HCT116 (cell line): ENCODE measurements around the gene TMEM202. TPM values are rescaled to one million over a fixed set of nuclear protein-coding genes. Genes with fewer than 3 reads are reported as not detected.

Source experiments
- ATAC-seq: fragments of 200-7000 bp; cut with Tn5 transposase; 2 replicates; pipeline ENCODE4 v1.9.1; 2020; ENCODE audit warnings: mild to moderate bottlenecking, moderate library complexity
- BruUV-seq: library from RNA; stranded (reverse); fragments of 400-500 nt; replicated peaks from 2 replicates; lab custom pipeline; 2021; lab: Mats Ljungman, UMichigan
- CTCF ChIA-PET: fragments of 300-600 bp; sonication (Branson Sonifier 250); formaldehyde crosslinking; loops from one replicate; lab custom pipeline; 2021; ENCODE audit warnings: antibody characterized with exemption; lab: Charles Lee
- POLR2A ChIA-PET: fragments of 300-600, 350-600 bp; sonication (Branson Sonifier 250); formaldehyde crosslinking; loops from one replicate; lab custom pipeline; 2021; ENCODE audit warnings: antibody characterized with exemption; lab: Charles Lee
- RAD21 ChIA-PET, 2 experiments: fragments of 300-600 bp; sonication (Branson Sonifier 250); formaldehyde crosslinking; loops; one replicate each; lab custom pipeline; 2023; ENCODE audit warnings: low total read pairs in 2 of 2; ENCODE audit not compliant: uncharacterized antibody in 2 of 2, unreplicated experiment in 2 of 2, low non-redundant PET in 1 of 2; lab: Charles Lee
- DNase-seq: peaks from one replicate; pipeline ENCODE4 v3.0.0-alpha.2; 2010; ENCODE audit warnings: low read depth, low spot score
- H2AFZ ChIP-seq: fragments of 200-600 bp; shearing (Covaris generic), sonication (generic); 2 replicates; pipeline ENCODE4 v1.6.1; 2017; ENCODE audit warnings: low read depth, mixed run types, mixed read lengths, antibody characterized with exemption, low read length; ENCODE audit not compliant: poor library complexity, severe bottlenecking
- H3K27ac ChIP-seq: 2 replicates; pipeline ENCODE4 v1.5.1; 2012; ENCODE audit warnings: low read depth, low read length
- H3K27me3 ChIP-seq: fragments of 200-600 bp; sonication (generic); 2 replicates; pipeline ENCODE4 v1.6.1; 2016; ENCODE audit warnings: mixed run types, low read length, mixed read lengths; ENCODE audit not compliant: insufficient read depth
- H3K36me3 ChIP-seq, 2 experiments: fragments of 200-500 bp in 1 of 2; fragments of 200-600 bp in 1 of 2; sonication (Bioruptor generic) in 1 of 2; sonication (generic) in 1 of 2; 2 replicates each; pipeline versions ENCODE4 v1.5.1 to v1.6.1; 2014 to 2016; ENCODE audit warnings: low read length in 2 of 2, inconsistent platforms in 1 of 2, mixed read lengths in 1 of 2, mixed run types in 1 of 2; ENCODE audit not compliant: insufficient read depth in 2 of 2, control insufficient read depth in 1 of 2
- H3K4me1 ChIP-seq, 2 experiments: fragments of 200-600 bp in 1 of 2; sonication (generic) in 1 of 2; 2 replicates each; pipeline versions ENCODE4 v1.5.1 to v1.6.1; 2012 to 2017; ENCODE audit warnings: low read length in 2 of 2, inconsistent platforms in 1 of 2, mild to moderate bottlenecking in 1 of 2, mixed read lengths in 1 of 2, mixed run types in 1 of 2, moderate library complexity in 1 of 2; ENCODE audit not compliant: insufficient read depth in 2 of 2, control insufficient read depth in 1 of 2
- H3K4me2 ChIP-seq: fragments of 200-600 bp; sonication (generic); 2 replicates; pipeline ENCODE4 v1.6.1; 2017; ENCODE audit warnings: mixed run types, low read length, mixed read lengths
- H3K4me3 ChIP-seq, 2 experiments: fragments of 200-600 bp in 1 of 2; sonication (generic) in 1 of 2; replicated peaks in 1 of 2; 2 replicates each; pipeline ENCODE4 v1.5.1; 2011 to 2016; ENCODE audit warnings: low read length in 2 of 2, control low read depth in 1 of 2, low read depth in 1 of 2, mild to moderate bottlenecking in 1 of 2, mixed read lengths in 1 of 2, mixed run types in 1 of 2
- H3K79me2 ChIP-seq: fragments of 200-600 bp; sonication (generic); 2 replicates; pipeline ENCODE4 v1.6.1; 2017; ENCODE audit warnings: mild to moderate bottlenecking, mixed run types, low read length, moderate library complexity, mixed read lengths; ENCODE audit not compliant: insufficient read depth
- H3K9ac ChIP-seq: fragments of 200-600 bp; sonication (generic); 2 replicates; pipeline ENCODE4 v1.6.1; 2016; ENCODE audit warnings: low read length, mixed read lengths
- H3K9me2 ChIP-seq: fragments of 200-600 bp; sonication (generic), shearing (Covaris generic); 2 replicates; pipeline ENCODE4 v1.6.1; 2017; ENCODE audit warnings: mixed run types, mild to moderate bottlenecking, moderate library complexity; ENCODE audit not compliant: insufficient read depth
- H3K9me3 ChIP-seq, 2 experiments: fragments of 200-500 bp in 1 of 2; fragments of 200-600 bp in 1 of 2; sonication (Bioruptor generic) in 1 of 2; sonication (generic) in 1 of 2; 2 replicates each; pipeline ENCODE4 v1.6.1; 2014 to 2017; ENCODE audit warnings: low read length in 2 of 2, mixed read lengths in 2 of 2, inconsistent platforms in 1 of 2, low read depth in 1 of 2, mild to moderate bottlenecking in 1 of 2, mixed run types in 1 of 2, moderate library complexity in 1 of 2; ENCODE audit not compliant: control insufficient read depth in 1 of 2, insufficient read depth in 1 of 2
- H4K20me1 ChIP-seq: fragments of 200-600 bp; sonication (generic), shearing (Covaris generic); 2 replicates; pipeline ENCODE4 v1.6.1; 2017; ENCODE audit warnings: mixed run types, mild to moderate bottlenecking, moderate library complexity; ENCODE audit not compliant: insufficient read depth
- CBX3 ChIP-seq: IDR thresholded peaks from 2 replicates; pipeline ENCODE4 v1.6.1; 2012; ENCODE audit warnings: low read depth
- EZH2 ChIP-seq: fragments of 200-600 bp; sonication (generic); IDR thresholded peaks from 2 replicates; pipeline ENCODE4 v1.6.1; 2017; ENCODE audit warnings: antibody characterized with exemption, mixed run types
- FOSL1 ChIP-seq: IDR thresholded peaks from 2 replicates; pipeline ENCODE4 v1.6.1; 2012; ENCODE audit warnings: low read depth
- POLR2A ChIP-seq: IDR thresholded peaks from 2 replicates; pipeline ENCODE4 v1.7.0; 2011; ENCODE audit warnings: borderline replicate concordance; ENCODE audit not compliant: insufficient read depth, insufficient read length; ENCODE audit errors: extremely low read depth
- SIN3A ChIP-seq: IDR thresholded peaks from 2 replicates; pipeline ENCODE4 v1.6.1; 2012; ENCODE audit warnings: low read depth
- TCF7L2 ChIP-seq: IDR thresholded peaks from 2 replicates; pipeline ENCODE4 v1.7.0; 2011; ENCODE audit warnings: borderline replicate concordance, inconsistent platforms; ENCODE audit not compliant: insufficient read depth, insufficient read length; ENCODE audit errors: extremely low read depth
- ZFX ChIP-seq: fragments of 450-650 bp; IDR thresholded peaks from 2 replicates; pipeline ENCODE4 v1.6.1; 2017
- intact Hi-C: fragments of 100-400 bp; cut with micrococcal nuclease; formaldehyde crosslinking; loops from 2 replicates; pipeline ENCODE4 v1.10.0; 2022
- total RNA-seq: library from RNA; stranded (reverse); gene quantifications from one replicate; pipeline ENCODE4 v1.2.1, GENCODE V29; 2021; ENCODE audit not compliant: unreplicated experiment
- TF ChIP-seq, protein P1 (sequence below): IDR thresholded peaks from 2 replicates; pipeline ENCODE4 v1.6.1; 2011; ENCODE audit warnings: mild to moderate bottlenecking, low read length, moderate library complexity; ENCODE audit not compliant: insufficient replicate concordance; ENCODE audit errors: extremely low read depth
- TF ChIP-seq, protein P2 (sequence below): IDR thresholded peaks from 2 replicates; pipeline ENCODE4 v1.6.1; 2012; ENCODE audit warnings: low read depth

Gene TMEM202
- total RNA-seq, 1 experiment from 2014 or later: not detected

DNA sequence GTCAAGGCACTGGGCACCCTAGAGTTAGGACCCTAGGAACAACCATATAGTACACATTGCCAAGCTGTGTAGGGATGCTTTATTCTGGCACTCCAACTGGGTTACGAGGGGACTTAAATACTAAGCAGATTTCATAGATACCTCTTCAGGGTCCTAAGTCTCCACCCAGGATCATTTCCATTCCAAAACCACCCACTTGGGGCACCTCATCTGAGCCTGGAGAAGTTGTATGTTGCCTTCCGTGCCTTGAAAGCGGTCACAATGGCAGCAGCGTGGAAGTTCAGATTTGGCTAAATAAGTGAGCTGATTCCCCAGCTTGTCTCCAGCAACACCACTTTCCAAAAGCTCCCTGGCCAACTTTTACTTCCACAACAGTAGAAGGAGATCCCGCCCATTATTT, 4.6 kb downstream of the TMEM202 start:
- Histone ChIP-seq H3K9me3 (no peaks in the 10 kb centered on the region), H3K9me2 (no peaks in the 10 kb centered on the region), H3K4me3 (no peak overlapping the region), H3K9ac (no peak overlapping the region), H3K36me3 (no peaks in the 10 kb centered on the region), H2AFZ (no peak overlapping the region), H3K4me1 (no peaks in the 10 kb centered on the region), H4K20me1 (no peaks in the 10 kb centered on the region), H3K79me2 (no peaks in the 10 kb centered on the region), H3K4me2 (no peak overlapping the region), H3K27ac (no peak overlapping the region), H3K27me3 (peaks cover 54% of the 10 kb centered on the region)
- intact Hi-C loops: no loop called here
- POLR2A ChIA-PET: no interaction called here
- CTCF ChIA-PET: no interaction called here
- RAD21 ChIA-PET: no interaction called here
- no peak for ATAC-seq
- DNase-seq: no peak
- BruUV-seq: no TSS peak
- TF ChIP-seq, protein P1, sequence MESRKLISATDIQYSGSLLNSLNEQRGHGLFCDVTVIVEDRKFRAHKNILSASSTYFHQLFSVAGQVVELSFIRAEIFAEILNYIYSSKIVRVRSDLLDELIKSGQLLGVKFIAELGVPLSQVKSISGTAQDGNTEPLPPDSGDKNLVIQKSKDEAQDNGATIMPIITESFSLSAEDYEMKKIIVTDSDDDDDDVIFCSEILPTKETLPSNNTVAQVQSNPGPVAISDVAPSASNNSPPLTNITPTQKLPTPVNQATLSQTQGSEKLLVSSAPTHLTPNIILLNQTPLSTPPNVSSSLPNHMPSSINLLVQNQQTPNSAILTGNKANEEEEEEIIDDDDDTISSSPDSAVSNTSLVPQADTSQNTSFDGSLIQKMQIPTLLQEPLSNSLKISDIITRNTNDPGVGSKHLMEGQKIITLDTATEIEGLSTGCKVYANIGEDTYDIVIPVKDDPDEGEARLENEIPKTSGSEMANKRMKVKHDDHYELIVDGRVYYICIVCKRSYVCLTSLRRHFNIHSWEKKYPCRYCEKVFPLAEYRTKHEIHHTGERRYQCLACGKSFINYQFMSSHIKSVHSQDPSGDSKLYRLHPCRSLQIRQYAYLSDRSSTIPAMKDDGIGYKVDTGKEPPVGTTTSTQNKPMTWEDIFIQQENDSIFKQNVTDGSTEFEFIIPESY: no peak
- no peak for TF ChIP-seq POLR2A
- TF ChIP-seq, protein P2, sequence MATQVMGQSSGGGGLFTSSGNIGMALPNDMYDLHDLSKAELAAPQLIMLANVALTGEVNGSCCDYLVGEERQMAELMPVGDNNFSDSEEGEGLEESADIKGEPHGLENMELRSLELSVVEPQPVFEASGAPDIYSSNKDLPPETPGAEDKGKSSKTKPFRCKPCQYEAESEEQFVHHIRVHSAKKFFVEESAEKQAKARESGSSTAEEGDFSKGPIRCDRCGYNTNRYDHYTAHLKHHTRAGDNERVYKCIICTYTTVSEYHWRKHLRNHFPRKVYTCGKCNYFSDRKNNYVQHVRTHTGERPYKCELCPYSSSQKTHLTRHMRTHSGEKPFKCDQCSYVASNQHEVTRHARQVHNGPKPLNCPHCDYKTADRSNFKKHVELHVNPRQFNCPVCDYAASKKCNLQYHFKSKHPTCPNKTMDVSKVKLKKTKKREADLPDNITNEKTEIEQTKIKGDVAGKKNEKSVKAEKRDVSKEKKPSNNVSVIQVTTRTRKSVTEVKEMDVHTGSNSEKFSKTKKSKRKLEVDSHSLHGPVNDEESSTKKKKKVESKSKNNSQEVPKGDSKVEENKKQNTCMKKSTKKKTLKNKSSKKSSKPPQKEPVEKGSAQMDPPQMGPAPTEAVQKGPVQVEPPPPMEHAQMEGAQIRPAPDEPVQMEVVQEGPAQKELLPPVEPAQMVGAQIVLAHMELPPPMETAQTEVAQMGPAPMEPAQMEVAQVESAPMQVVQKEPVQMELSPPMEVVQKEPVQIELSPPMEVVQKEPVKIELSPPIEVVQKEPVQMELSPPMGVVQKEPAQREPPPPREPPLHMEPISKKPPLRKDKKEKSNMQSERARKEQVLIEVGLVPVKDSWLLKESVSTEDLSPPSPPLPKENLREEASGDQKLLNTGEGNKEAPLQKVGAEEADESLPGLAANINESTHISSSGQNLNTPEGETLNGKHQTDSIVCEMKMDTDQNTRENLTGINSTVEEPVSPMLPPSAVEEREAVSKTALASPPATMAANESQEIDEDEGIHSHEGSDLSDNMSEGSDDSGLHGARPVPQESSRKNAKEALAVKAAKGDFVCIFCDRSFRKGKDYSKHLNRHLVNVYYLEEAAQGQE: no peak
- TF ChIP-seq EZH2: no peak
- TF ChIP-seq ZFX: no peak
- no peak for TF ChIP-seq FOSL1
- TF ChIP-seq TCF7L2: no peak
- no peak for TF ChIP-seq SIN3A
- TF ChIP-seq CBX3: no peak
